HL-60/S4 treated with phorbol 12-myristate 13-acetate at 8.2 ng/mL for 4 days and 3 days (cell line): Measurements from ENCODE around the gene TNFSF4.
"Not testable (repeated sequence)": the region's sequence is repeated elsewhere in the genome, so short reads cannot be mapped to it uniquely, and the experiment has no call there.

Experiments
- in situ Hi-C: fragments of 300-500 bp; cut with MboI; formaldehyde crosslinking; loops from 2 replicates; pipeline ENCODE4 v1.15.0; 2022; ENCODE audit warnings: low sequenced_read_pairs

TNFSF4 gene

DNA sequence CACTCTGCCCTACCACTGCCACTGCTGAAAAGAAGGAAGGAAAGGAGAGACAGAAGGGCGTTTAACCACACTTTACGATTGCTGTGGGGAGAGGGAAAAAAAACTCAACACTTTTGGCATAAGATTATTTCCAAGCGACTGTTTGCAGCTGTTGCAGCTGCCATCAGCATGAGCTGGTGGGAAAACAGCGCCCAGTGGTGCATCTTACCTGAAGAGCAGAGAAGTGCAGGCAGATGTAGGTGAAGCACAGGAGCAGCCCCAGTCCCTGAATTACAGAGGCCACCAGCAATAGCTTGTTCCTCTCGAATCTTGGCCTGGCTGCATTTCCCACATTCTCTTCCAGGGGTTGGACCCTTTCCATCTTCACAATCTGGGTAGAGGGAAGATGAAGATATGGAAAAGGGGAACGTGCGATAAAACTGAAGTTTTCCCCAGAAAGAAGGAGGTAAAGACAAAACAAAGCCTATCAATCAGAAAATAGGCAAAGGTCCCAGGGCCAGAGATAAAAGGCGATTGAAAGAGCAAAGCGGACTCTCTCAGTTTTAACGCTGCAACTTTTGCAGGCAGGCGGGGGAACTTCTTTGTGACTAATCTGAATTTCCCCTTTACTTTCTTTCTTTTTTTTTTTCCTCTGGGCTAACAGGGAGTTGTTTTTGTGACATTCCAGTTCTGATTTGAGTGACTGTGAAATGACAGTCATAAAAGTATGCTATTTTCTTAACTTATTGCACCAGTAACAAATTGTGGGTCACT is at the start of gene TNFSF4:
TSS of gene TNFSF4 (minus strand) at position 516 of the 753 bp plus-strand sequence. CDS start at position 361, 155 bp downstream.
- in situ Hi-C loops = no loop called here

- in situ Hi-C loops = loop anchor here (10.0 kb wide), 1 partner anchor 159 kb away; no protein-coding TSS in a partner anchor
These were observed 48.2 kb upstream of the TNFSF4 start for GRCh38 chr1:173255214-173255813.

- in situ Hi-C loops = loop anchor here (10.0 kb wide), 1 partner anchor 162 kb away; no protein-coding TSS in a partner anchor
These were observed 45.9 kb upstream of the TNFSF4 start for GRCh38 chr1:173253046-173253445.

- in situ Hi-C loops = no loop called here
These were observed 42.2 kb upstream of the TNFSF4 start for GRCh38 chr1:173249349-173249748.

- in situ Hi-C loops = no loop called here
These were observed 41.3 kb upstream of the TNFSF4 start for GRCh38 chr1:173248247-173248940.

DNA sequence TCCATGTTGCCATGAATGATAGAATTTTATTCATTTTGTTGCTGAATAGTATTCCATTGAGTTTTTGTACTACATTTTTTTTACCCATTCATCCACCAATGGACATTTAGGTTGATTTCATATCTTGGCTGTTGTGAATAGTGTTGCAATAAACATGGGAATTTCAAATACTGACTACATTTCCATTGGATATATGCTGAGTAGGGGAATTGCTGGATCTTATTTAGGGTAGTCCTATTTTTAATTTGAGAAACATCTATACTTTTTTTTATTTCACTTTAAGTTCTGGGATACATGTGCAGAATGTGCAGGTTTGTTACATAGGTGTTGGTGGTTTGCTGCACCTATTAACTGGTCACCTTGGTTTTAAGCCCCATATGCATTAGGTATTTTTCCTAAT is 38.8 kb upstream of the TNFSF4 start:
- in situ Hi-C loops = no loop called here

- in situ Hi-C loops = no loop called here
These were observed 36.2 kb upstream of the TNFSF4 start for GRCh38 chr1:173243300-173243699.

DNA sequence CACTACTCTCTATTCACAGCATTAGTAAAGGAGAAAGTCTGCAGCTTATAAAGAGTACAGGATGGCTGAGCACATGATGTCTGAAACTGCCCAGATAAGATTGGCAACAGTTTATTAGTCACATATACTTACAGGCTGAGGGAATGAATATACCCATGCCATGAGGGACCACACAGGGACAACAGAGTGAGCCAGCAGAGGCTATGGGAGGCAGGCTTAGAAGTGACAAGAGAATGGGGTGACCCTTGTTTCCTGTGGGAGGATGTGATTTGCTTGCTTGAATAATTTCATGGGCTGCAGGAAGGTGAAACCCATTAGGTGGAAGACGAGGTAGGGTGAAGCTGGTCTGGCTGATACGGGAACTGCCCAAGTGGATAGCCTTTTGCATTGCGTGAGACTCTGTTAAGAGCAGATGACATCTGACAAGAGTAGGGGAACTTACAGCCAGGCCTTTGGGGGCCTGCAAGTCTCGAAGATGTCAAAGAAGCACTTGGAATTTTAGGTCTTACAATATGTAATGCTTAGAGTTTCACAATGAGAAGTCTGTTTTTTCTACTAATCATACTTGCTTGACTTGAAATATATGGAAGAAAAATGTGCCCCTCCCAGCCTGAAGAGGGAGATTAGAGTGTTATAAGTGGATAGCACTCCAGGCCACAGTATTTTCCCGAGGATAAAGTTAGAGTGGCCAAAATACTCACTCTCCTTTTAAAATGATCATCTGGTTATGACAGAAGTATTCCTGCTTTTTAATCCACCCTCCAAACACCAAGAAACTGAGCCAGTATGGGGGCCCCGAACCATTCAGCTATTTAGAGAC is 34.6 kb upstream of the TNFSF4 start:
- in situ Hi-C loops = no loop called here

DNA sequence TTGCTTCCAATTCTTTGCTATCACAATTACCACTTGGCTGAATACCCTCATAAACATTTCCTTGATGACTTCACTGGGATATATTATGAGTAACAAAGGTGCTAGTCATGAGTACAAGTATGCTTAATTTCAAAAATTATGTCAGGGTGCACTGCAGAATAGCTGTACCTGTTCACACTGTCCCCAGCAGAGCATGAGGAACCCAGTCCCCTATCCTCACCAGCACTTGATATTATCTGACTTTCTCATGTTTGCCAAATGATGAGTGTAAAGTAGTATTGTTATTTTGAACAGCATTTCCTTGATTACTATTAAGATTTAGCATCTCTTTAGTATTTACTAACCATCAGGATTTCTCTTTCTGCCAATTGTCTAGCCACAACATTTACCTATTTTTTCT is 33.5 kb upstream of the TNFSF4 start:
- in situ Hi-C loops = no loop called here

DNA sequence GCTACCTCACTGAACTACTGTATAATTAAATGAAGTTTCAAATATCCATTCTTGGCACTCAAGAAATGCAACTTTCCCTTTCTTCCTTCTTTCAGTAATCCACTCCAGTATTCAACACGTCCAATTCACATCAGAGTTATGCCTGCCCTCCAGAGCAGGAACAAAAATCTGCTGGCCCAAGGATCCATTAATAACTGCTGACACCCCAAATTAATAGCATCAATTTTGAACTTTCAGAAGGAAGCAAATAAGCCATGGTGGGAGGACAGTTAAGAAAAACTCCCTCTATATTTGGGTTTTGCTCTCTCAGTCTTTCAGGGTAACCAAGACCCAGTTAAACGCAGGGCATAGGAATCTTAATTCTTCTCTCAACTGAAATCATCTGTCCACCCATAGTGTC is 31.9 kb upstream of the TNFSF4 start:
- in situ Hi-C loops = no loop called here

DNA sequence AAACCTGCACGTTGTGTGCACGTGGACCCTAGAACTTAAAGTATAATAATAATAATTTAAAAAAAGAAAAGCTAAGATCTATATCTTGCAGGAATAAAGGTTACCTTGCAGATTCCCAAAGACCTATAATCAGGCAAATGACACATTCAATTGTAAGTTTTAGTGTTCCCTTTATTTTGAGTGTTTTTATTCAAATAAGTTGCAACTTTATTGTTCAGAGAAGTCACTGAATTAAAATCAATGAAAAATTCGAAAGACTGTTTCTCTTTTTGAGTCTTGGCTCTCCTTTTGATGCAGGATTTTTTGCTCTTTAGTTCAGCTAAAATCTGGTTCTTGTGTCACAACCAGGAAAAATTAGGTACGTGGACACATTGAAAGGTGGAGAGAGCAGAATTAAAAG is 27.8 kb upstream of the TNFSF4 start:
- in situ Hi-C loops = no loop called here

DNA sequence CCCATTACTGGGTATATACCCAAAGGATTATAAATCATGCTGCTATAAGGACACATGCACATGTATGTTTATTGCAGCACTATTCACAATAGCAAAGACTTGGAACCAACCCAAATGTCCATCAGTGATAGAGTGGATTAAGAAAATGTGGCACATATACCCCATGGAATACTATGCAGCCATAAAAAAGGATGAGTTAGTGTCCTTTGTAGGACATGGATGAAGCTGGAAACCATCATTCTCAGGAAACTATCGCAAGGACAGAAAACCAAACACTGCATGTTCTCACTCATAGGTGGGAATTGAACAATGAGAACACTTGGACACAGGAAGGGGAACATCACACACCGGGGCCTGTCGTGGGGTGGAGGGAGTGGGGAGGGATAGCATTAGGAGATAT is 27.3 kb upstream of the TNFSF4 start:
- in situ Hi-C loops = not testable (repeated sequence)

GRCh38 chr1:173229031-173229430 is 21.9 kb upstream of the TNFSF4 start:
- in situ Hi-C loops = not testable (repeated sequence)

- in situ Hi-C loops = no loop called here
These were observed 17.8 kb upstream of the TNFSF4 start for GRCh38 chr1:173224949-173225348.

- in situ Hi-C loops = no loop called here
These were observed 17.3 kb upstream of the TNFSF4 start for GRCh38 chr1:173224280-173224892.

DNA sequence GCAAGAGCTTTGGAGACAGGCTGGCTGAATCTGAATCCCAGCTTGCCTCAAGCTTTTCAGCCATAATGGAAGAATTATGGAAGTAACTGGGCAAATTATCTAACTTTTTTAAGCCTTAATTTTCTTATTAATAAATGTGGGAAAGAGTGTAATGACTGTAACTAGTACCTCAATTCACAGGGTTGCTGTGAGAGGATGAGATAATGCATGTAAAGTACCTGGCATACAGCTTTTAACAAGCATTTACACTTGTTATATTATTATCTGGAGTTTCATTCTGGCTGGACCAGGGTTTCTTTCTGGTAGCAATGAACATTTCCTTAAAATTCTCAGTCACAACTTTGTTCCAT is 15.9 kb upstream of the TNFSF4 start:
- in situ Hi-C loops = no loop called here

GRCh38 chr1:173222149-173223030 is 15.3 kb upstream of the TNFSF4 start:
- in situ Hi-C loops = no loop called here

DNA sequence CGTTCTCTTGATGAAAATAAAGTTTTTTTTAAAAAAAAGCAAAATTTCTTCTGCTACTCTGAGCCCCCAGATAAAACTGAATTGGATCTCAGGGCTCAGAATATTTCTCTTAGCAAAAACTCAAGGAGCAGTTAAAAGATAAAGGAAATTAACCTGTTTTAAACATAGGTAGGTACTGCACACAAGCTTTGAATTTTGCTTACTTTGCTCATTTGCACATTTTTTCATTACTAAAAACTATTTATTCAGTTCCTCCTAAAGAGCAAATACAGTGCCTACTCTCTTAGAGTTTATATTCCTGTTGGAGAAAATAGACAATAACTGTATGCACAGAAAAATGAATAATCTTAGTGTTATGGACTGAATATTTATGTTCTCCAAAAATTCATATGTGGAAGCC is 13.0 kb upstream of the TNFSF4 start:
- in situ Hi-C loops = no loop called here

GRCh38 chr1:173213665-173214064 is 6.5 kb upstream of the TNFSF4 start:
- in situ Hi-C loops = no loop called here
